ENCODE data around the gene AP3D1.

The AP3D1 gene

DNA sequence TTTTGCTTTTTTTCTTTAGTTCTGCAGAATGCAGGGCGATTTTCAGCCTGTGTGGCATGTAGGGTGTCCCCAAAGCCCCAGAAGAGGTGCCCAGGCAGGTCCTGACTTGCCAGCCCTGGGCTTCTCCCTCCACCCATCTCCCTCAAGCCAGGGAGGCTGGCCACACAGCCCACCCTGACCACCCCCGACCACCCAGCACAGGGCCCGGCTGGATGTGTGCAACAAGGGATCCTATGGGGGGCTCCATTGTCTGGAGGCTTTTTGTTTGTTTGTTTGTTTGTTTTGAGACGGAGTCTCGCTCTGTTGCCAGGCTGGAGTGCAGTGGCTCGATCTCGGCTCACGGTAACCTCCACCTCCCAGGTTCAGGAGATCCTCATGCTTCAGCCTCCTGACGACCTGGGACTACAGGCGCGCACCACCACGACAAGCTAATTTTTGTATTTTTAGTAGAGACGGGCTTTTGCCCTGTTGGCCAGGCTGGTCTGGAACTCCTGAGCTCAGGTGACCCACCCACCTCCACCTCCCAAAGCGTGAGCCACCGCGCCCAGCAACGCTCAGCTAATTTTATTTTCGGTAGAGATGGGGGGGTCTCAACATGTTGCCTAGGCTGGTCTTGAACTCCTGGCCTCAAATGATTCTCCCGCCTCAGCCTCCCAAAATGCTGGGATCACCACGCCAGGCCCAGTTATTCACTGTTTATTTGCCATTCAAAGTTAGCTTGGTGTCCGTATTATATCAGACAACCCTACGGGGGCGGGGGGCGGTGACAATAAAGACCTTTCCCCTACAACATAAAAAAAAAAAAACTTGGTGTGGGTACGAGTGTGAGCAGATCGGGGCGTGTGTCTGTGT is 92.6 kb downstream of the AP3D1 start:
- no peak for DNase-seq

DNA sequence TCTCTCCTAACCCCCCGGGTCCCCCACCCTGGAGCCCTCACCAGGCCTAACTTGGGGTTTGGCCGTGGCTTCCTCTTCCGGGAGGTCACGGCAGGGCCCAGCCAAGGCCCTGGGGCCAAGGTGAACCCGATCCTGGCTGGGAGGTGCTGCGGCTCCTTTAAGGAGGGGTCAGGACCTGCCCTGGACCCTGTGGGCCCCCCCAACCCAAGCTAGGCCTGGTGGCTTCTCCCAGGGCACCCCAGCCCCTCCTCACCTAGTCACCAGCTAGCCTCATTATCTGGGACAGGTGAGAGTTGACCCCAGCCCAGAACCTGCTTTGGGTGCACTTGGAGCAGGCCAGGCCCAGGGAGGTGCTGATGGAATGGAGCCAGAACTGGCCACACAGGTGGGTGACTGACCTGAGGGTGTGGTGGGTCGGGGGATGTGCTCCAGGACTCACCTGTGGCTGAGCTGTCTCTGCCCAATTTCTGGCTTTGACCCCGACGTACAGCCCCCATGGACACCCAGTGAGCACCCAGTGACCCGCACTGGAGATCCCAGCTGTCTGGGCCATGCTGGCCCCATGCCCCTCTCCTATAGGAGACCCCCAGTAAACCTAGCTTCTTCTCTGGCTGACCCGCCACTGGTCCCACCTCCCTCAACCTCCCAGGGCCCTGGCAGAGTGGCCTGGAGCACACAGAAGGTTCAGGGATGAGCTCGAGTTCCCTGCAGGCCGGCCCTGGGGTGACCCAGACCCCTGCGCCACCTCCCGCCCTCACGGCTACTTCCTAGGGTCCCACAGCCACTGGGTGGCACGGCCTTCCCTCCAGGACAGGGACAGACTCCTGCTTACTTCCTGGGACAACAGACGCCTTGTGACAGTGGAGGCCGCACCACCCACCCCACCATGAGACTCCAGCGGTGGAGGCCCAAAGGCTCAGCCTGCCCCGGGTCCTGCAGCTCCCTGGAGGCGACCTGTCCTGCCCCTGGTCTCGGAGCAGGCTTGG is 93.6 kb downstream of the AP3D1 start:
- no peak for DNase-seq

DNA sequence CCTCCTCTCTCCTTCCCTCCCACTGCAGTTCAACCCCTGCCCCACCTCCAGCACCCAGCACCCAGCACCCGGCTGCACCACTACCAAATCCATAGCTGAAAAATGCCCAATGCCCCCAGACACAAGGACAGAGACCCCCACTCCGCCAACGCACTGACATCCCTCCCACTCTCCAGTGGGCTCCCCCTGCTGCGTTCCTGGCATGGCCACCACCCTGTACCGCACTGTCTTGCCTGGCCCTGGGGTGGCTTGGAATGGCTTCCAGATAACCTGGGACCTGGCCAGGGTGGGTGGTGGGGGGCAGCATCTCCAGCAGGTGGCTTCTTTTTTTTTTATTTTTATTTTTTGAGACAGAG is 94.6 kb downstream of the AP3D1 start:
- no peak for DNase-seq

DNA sequence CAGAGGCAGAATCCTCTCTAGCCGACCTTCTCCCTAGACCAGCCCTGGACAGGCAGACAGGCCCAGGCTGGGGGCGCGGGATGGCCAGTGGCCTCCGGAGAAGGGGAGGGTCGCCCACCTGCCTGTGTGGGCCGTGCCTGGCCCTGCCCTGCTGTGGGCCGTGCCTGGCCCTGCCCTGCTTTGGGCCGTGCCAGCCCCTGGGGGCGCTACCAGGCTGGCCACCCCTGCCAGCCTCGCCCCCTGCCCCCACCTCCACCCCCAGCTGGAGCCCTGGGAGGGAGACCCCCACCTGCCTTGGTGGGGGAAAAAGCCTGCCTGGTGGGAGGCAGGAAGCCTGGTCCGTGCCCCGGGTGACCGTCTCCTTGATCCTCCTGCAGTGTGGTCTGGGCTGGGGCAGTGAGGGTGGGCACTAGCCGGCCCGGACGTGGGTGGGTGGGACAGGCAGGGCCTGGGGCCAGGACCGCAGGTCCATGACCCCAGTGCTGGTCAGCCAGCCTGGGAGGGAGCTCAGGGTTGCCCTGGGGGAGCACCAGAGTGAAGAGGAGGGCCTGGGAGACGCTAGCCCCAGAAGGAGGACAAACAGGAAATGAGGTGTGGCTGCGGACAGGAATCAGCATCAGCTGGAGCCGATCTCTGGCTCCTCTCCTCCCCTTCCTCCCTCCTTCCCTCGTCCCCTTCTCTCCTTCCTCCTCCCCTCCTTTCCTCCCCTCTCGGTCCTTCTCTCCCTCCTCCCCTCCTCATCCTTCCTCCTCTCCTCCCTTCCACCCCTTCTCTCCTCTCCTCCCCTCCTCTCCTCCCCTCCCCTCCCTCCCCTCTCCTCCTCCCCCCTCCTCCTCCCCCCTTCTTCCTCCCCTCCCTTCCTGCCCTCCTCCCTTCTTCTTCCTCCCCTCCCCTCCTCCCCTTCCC is 95.2 kb downstream of the AP3D1 start:
- DNase-seq: no peak

DNA sequence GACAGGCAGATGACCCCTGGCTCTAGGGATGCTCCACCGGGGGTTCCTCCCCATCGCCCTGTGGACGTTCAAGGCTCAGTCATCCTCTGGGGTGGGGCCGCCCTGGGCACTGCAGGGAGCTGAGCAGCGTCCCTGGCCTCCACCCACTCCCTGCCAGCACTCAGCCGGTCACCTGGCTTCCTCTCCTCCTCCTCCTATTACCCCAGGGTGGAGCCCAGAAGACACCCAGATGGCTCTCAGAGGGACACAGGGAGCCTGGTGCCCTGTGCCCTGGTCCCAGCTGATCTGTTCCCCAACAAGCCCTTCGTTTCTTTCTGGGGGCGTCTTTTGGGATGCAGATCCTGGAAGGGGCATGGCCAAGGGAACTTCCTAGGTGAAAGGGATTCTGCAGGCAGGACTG is 96.6 kb downstream of the AP3D1 start:
- DNase-seq: no peak

DNA sequence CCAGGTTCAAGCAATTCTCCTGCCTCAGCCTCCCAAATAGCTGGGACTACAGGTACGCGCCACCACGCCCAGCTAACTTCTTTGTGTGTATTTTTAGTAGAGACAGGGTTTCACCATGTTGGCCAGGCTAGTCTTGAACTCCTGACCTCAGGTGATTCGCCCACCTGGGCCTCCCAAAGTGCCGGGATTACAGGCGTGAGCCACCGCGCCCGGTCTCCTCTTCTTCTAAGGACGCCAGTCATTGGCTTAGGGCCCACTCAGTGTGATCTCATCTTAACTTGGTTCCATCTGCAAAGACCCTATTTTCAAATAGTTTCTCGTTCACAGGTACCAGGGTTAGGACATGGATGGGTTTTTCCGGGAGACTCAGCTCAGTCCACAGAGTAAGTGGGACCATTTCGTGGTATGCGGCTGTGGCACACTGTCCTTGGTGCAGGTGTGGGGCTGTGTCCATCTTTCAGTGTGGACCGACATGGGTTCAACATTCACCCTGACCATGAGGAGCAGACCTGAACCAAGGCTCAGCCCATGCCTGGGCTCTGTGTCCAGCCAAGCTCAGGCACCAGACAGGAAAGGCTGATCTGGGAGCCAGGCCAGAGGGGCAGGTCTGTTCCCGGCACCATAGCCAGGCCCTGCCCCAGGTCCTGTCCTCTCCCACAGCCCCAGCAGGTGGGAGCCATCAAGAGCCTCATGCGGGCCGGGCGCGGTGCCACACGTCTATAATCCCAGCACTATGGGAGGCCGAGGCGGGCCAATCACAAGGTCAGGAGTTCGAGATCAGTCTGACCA is 97.6 kb downstream of the AP3D1 start:
- no peak for DNase-seq

DNA sequence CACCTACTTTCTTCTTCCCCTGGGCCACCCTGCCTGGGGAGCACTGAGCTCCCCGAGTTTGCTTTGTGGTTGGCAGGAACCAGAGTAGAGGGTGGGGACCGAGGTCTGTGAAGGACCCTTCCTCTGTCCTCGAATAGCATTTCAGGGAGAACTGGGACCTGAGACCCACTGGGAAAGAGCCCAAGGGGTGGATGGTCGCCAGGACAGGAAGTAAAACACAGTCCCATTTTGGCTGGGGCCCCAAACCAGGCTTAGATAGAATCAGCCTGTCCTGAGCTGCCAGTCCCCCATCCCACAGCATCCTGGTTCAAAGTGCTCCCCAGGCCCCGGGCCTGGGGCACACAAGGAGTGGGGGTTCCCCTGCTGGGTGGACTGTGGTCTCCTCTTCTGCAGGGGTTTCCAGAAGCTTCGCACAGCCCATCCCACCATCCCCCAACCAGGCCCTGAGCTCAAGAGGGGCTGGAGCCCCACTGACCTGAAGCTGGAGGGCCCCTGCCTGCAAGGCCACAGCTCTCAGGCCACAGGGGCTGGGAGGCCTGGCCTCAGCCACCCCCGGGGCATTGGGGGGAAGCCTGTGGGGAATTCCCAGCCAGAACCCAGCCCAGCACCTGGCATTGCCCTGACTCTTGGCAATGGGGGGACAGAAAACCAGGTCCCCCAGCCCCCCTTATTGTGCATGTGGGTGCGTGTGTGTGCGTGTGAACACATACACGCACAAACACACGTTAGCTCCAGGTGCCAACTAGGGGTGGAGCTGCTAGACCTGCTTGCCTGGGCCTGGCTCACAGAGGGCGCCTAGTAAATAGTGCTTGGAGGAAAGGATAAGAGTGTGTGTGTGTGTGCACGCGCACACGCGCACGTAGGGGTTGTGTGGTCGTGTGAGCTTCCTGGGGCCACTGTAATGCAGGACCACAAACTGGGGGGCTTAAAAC is 99.3 kb downstream of the AP3D1 start:
- no peak for DNase-seq

DNA sequence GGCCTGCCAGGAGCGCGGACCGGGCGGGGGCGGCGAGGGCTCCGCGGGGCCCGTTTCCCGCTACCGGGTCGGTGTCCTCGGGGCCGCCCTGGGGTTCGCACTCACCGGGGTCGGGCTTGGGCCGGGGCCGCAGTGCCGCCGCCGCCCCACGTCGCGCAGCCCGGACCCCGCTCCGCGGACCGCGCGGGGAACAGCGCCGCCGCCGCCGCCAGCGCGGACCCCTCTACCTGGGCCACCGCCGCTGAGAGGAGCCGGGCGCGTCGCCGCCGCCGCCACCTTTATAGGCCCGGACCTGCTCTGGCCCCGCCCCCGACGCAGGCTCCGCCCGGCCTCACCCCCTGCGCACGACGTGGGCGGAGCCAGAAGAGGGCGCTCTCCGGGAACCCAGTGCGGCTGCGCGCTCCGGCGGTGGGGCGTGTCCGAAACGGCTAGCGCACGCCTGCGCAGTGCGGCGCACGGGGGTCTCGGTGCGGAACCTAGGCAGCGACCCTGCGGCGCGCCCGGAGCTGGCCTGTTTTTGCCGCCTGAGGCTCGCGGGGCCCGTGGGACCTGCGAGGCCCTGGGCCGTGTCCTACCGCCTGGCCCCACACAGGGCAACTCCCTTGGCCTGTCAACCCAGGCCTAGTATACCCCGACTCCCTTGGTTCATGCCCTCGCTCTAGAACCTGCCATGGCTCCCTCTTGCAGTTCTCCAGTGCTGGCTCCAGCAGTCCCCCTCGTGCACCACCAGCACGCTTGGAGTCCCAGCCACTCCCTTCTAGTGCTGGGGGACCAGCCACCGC is 100.2 kb downstream of the AP3D1 start, which contains the start of gene MKNK2:
Gene MKNK2 (minus strand): TSS at position 254 of the 782 bp plus-strand sequence. CDS start 393 bp downstream, outside the sequence.
- DNase-seq: peak; percentile 88

Measured in NCI-H82 (cell line).